SK-N-SH treated with all-trans-retinoic acid at 6 μM for 48 hours (cell line): ENCODE data around the gene TKT.

Experiments
- ATAC-seq: fragments of 200-7000 bp; cut with Tn5 transposase; 3 replicates; pipeline ENCODE4 v1.9.1; 2020; ENCODE audit warnings: mild to moderate bottlenecking, moderate library complexity
- ARNTL ChIP-seq: fragments of 450-650 bp; formaldehyde crosslinking; IDR thresholded peaks from 2 replicates; pipeline ENCODE4 v1.5.0; 2020; ENCODE audit warnings: low read depth, mild to moderate bottlenecking, moderate library complexity, borderline replicate concordance
- BACH2 ChIP-seq: fragments of 250-450 bp; sonication (Bioruptor Pico); IDR thresholded peaks from 2 replicates; pipeline ENCODE4 v1.9.0; 2021; ENCODE audit warnings: mild to moderate bottlenecking, borderline replicate concordance
- CSDC2 ChIP-seq: fragments of 250-450 bp; sonication (Bioruptor Pico); IDR thresholded peaks from 2 replicates; pipeline ENCODE4 v1.5.0; 2020; ENCODE audit warnings: mild to moderate bottlenecking, moderate library complexity
- ESRRG ChIP-seq: fragments of 250-450 bp; sonication (Bioruptor Pico); IDR thresholded peaks from 2 replicates; pipeline ENCODE4 v1.6.1; 2021; ENCODE audit warnings: mild to moderate bottlenecking
- GLIS3 ChIP-seq: fragments of 250-450 bp; sonication (Bioruptor Pico); IDR thresholded peaks from 2 replicates; pipeline ENCODE4 v1.5.0; 2020; ENCODE audit warnings: mild to moderate bottlenecking, moderate library complexity
- ISL1 ChIP-seq: fragments of 250-450 bp; sonication (Bioruptor Pico); IDR thresholded peaks from 2 replicates; pipeline ENCODE4 v2.1.2; 2022; ENCODE audit warnings: mild to moderate bottlenecking, moderate library complexity
- OSR1 ChIP-seq: fragments of 250-450 bp; sonication (Bioruptor Pico); IDR thresholded peaks from 2 replicates; pipeline ENCODE4 v1.8.0; 2022; ENCODE audit warnings: moderate library complexity, mild to moderate bottlenecking, inconsistent platforms
- PPARA ChIP-seq: fragments of 250-450 bp; sonication (Bioruptor Pico); IDR thresholded peaks from 2 replicates; pipeline ENCODE4 v1.5.0; 2020; ENCODE audit warnings: mild to moderate bottlenecking, borderline replicate concordance
- RARB ChIP-seq: fragments of 250-450 bp; sonication (Bioruptor Pico); IDR thresholded peaks from 2 replicates; pipeline ENCODE4 v1.8.0; 2021; ENCODE audit warnings: mild to moderate bottlenecking, moderate library complexity
- SNAI2 ChIP-seq: fragments of 250-450 bp; sonication (Bioruptor Pico); IDR thresholded peaks from 2 replicates; pipeline ENCODE4 v1.5.0; 2020; ENCODE audit warnings: mild to moderate bottlenecking, moderate library complexity
- TCF4 ChIP-seq: fragments of 250-450 bp; sonication (Bioruptor Pico); IDR thresholded peaks from 2 replicates; pipeline ENCODE4 v1.8.0; 2021; ENCODE audit warnings: mild to moderate bottlenecking, moderate library complexity, borderline replicate concordance
- TOX ChIP-seq: fragments of 250-450 bp; sonication (Bioruptor Pico); IDR thresholded peaks from 2 replicates; pipeline ENCODE4 v1.8.0; 2021; ENCODE audit warnings: mild to moderate bottlenecking, moderate library complexity, borderline replicate concordance
- ZC3H10 ChIP-seq: fragments of 250-450 bp; sonication (Bioruptor Pico); IDR thresholded peaks from 2 replicates; pipeline ENCODE4 v1.5.1; 2021; ENCODE audit warnings: mild to moderate bottlenecking, moderate library complexity
- ZFP3 ChIP-seq: fragments of 250-450 bp; sonication (Bioruptor Pico); IDR thresholded peaks from 2 replicates; pipeline ENCODE4 v1.5.0; 2020; ENCODE audit warnings: mild to moderate bottlenecking, moderate library complexity
- ZFP30 ChIP-seq: fragments of 450-650 bp; formaldehyde crosslinking; IDR thresholded peaks from 2 replicates; pipeline ENCODE4 v1.5.0; 2022; ENCODE audit warnings: mild to moderate bottlenecking, moderate library complexity
- ZNF565 ChIP-seq: fragments of 450-650 bp; formaldehyde crosslinking; conservative IDR thresholded peaks from 2 replicates; pipeline ENCODE4 v1.5.0; 2020; ENCODE audit warnings: low read depth, mild to moderate bottlenecking, moderate library complexity
- ZNF70 ChIP-seq: fragments of 450-650 bp; formaldehyde crosslinking; IDR thresholded peaks from 2 replicates; pipeline ENCODE4 v1.5.0; 2020; ENCODE audit warnings: mild to moderate bottlenecking, moderate library complexity
- ZNF8 ChIP-seq: fragments of 450-650 bp; formaldehyde crosslinking; IDR thresholded peaks from 2 replicates; pipeline ENCODE4 v1.5.0; 2020; ENCODE audit warnings: mild to moderate bottlenecking, moderate library complexity
- TF ChIP-seq, protein P1 (sequence below): fragments of 250-450 bp; sonication (Bioruptor Pico); IDR thresholded peaks from 2 replicates; pipeline ENCODE4 v1.8.0; 2021; ENCODE audit warnings: low read depth, mild to moderate bottlenecking, moderate library complexity, borderline replicate concordance
- TF ChIP-seq, protein P2 (sequence below): fragments of 250-450 bp; sonication (Bioruptor Pico); IDR thresholded peaks from 2 replicates; pipeline ENCODE4 v1.5.1; 2020; ENCODE audit warnings: low read depth, mild to moderate bottlenecking, moderate library complexity
- TF ChIP-seq, protein P3 (sequence below): fragments of 250-450 bp; sonication (Bioruptor Pico); IDR thresholded peaks from 2 replicates; pipeline ENCODE4 v1.5.1; 2021; ENCODE audit warnings: mild to moderate bottlenecking, moderate library complexity
- TF ChIP-seq, protein P4 (sequence below): fragments of 250-450 bp; sonication (Bioruptor Pico); IDR thresholded peaks from 2 replicates; pipeline ENCODE4 v1.5.0; 2020; ENCODE audit warnings: mild to moderate bottlenecking, moderate library complexity
- TF ChIP-seq, protein P5 (sequence below): fragments of 250-450 bp; sonication (Bioruptor Pico); IDR thresholded peaks from 2 replicates; pipeline ENCODE4 v1.8.0; 2020; ENCODE audit warnings: mild to moderate bottlenecking, moderate library complexity, borderline replicate concordance

Gene TKT

DNA sequence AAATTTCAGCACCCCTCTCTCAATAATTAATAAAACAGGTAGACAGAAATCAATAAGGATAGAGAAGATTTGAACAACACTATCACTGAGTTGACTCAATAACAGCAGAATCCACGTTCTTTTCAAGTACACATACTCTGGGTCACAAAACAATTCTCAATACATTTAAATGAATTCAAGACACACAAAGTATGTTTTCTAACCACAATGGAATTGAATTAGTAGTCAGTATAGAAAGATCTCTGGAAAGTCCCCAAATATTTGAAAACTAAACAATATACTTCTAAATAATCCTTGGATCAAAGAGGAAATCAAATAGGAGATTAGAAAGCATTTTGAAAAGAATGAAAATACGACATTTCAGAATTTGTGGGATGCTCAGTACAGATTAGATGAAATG lies 40.0 kb downstream of the TKT start:
- TF ChIP-seq SNAI2 (CRISPR knock-in tag) = no peak
- TF ChIP-seq, all 23 proteins: peak for 0
- no peak for ATAC-seq

DNA sequence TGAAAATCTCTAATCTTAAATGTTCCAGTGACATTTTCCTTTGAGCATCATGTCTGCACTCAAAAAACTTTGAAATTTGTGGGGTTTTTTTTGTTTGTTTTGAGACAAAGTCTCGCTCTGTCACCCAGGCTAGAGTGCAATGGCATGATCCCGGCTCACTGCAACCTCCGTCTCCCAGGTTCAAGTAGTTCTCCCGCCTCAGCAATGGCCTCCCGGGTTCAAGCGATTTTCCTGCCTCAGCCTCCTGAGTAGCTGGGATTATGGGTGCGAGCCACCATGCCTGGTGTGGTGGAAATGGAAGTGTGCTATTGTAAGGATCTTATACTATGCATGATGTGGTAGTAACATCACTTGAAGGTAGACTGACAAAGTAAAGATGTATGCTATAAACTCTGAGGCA lies 42.5 kb downstream of the TKT start:
- no peak for ATAC-seq
- TF ChIP-seq, protein P1, sequence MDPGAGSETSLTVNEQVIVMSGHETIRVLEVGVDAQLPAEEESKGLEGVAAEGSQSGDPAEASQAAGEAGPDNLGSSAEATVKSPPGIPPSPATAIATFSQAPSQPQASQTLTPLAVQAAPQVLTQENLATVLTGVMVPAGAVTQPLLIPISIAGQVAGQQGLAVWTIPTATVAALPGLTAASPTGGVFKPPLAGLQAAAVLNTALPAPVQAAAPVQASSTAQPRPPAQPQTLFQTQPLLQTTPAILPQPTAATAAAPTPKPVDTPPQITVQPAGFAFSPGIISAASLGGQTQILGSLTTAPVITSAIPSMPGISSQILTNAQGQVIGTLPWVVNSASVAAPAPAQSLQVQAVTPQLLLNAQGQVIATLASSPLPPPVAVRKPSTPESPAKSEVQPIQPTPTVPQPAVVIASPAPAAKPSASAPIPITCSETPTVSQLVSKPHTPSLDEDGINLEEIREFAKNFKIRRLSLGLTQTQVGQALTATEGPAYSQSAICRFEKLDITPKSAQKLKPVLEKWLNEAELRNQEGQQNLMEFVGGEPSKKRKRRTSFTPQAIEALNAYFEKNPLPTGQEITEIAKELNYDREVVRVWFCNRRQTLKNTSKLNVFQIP (CRISPR knock-in tag) = no peak
- no peak for TF ChIP-seq ZC3H10
- no peak for TF ChIP-seq RARB (CRISPR knock-in tag)
- TF ChIP-seq BACH2 (CRISPR knock-in tag) = no peak
- TF ChIP-seq ZFP30 (CRISPR knock-in tag) = no peak
- no peak for TF ChIP-seq GLIS3 (CRISPR knock-in tag)
- no peak for TF ChIP-seq CSDC2 (CRISPR knock-in tag)
- no peak for TF ChIP-seq SNAI2 (CRISPR knock-in tag)
- TF ChIP-seq OSR1 (CRISPR knock-in tag) = no peak
- no peak for TF ChIP-seq ESRRG (CRISPR knock-in tag)
- no peak for TF ChIP-seq TOX (CRISPR knock-in tag)
- no peak for TF ChIP-seq ZNF8
- TF ChIP-seq ZFP3 (CRISPR knock-in tag) = no peak

DNA sequence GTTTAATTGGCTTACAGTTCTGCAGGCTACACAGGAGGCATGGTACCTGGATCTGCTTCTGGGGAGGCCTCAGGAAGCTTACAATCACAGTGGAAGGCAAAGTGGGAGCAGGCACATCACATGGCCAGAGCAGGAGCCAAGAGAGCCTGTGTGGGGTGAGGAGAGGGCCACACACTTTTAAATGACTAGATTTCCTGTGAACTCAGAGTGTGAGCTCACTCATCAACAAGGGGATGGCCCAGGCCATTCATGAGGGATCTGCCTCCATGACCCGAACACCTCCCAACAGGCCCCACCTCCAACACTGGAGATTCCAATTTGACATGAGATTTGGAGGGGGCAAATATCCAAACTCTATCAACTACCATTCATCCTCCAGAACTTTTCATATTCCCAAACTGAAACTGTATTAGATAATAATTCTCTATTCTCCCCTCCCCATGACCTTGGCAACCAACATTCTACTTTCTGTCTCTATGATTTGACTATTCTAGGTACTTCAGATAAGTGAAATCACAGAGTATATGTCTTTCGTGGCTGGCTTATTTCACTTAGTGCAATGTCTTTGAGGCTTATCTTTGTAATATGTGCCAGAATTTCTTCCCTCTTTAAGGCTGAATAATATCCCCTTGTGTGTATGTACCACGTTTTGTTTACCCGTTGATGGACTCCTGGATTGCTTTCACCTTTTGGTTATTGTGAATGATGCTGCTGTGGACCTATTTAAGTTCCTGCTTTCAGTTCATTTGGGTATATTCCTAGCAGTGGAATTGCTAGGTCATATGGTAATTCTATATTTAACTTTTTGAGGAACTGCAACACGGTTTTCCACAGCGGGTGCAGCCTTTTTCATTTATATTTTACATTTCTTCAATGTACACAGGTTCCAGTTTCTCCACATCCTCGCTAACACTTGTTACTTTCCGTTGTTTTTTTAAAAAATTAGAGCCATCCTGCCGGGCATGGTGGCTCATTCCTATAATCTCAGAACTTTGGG lies 43.8 kb downstream of the TKT start:
- TF ChIP-seq CSDC2 (CRISPR knock-in tag) (no peak), ZC3H10 (no peak), PPARA (CRISPR knock-in tag) (no peak)
- ATAC-seq = no peak

DNA sequence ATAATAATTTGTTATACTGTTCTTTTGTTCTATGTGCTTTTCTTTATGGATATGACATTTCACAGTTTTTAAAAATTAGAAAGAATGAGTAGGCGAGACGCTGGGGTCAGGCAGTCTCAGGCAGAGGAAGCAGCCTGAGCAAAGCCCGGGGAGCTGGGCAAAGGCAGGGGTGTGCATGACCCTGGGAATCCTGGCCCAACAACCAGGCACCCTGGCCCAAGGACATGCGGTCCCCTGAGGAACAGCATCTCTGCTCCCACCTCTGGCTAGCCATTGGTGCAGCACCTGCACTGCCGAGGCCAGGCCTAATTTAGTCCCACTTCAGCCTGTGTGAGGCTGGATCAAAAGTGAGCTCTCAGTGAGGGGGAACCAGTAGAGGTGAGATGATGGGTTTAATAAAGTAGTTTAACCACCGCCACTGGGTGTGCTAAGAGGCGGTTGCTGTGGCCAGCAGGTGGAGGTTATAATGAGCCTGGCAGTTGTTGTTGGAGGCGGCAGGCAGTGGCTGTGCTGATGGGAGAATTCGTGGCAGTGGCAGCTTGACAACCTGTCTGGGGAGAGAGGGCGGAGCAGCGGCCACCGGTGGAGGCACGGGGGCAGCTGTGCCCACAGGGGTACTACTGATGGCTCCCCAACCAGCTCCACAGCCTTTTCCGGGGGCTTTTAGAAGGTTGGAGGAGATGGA lies 53.3 kb downstream of the TKT start:
- TF ChIP-seq ZNF8 (no peak), SNAI2 (CRISPR knock-in tag) (no peak), OSR1 (CRISPR knock-in tag) (no peak), ZFP3 (CRISPR knock-in tag) (no peak), TOX (CRISPR knock-in tag) (no peak), ARNTL (CRISPR knock-in tag) (no peak), ESRRG (CRISPR knock-in tag) (no peak), PPARA (CRISPR knock-in tag) (no peak), TCF4 (no peak), BACH2 (CRISPR knock-in tag) (no peak), ISL1 (CRISPR knock-in tag) (no peak), ZC3H10 (no peak), ZNF70 (no peak), ZNF565 (CRISPR knock-in tag) (no peak), ZFP30 (CRISPR knock-in tag) (no peak)
- TF ChIP-seq, protein P2, sequence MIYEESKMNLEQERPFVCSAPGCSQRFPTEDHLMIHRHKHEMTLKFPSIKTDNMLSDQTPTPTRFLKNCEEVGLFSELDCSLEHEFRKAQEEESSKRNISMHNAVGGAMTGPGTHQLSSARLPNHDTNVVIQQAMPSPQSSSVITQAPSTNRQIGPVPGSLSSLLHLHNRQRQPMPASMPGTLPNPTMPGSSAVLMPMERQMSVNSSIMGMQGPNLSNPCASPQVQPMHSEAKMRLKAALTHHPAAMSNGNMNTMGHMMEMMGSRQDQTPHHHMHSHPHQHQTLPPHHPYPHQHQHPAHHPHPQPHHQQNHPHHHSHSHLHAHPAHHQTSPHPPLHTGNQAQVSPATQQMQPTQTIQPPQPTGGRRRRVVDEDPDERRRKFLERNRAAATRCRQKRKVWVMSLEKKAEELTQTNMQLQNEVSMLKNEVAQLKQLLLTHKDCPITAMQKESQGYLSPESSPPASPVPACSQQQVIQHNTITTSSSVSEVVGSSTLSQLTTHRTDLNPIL (CRISPR knock-in tag) = no peak
- TF ChIP-seq, protein P3, sequence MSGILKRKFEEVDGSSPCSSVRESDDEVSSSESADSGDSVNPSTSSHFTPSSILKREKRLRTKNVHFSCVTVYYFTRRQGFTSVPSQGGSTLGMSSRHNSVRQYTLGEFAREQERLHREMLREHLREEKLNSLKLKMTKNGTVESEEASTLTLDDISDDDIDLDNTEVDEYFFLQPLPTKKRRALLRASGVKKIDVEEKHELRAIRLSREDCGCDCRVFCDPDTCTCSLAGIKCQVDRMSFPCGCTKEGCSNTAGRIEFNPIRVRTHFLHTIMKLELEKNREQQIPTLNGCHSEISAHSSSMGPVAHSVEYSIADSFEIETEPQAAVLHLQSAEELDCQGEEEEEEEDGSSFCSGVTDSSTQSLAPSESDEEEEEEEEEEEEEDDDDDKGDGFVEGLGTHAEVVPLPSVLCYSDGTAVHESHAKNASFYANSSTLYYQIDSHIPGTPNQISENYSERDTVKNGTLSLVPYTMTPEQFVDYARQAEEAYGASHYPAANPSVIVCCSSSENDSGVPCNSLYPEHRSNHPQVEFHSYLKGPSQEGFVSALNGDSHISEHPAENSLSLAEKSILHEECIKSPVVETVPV = no peak
- TF ChIP-seq, protein P4, sequence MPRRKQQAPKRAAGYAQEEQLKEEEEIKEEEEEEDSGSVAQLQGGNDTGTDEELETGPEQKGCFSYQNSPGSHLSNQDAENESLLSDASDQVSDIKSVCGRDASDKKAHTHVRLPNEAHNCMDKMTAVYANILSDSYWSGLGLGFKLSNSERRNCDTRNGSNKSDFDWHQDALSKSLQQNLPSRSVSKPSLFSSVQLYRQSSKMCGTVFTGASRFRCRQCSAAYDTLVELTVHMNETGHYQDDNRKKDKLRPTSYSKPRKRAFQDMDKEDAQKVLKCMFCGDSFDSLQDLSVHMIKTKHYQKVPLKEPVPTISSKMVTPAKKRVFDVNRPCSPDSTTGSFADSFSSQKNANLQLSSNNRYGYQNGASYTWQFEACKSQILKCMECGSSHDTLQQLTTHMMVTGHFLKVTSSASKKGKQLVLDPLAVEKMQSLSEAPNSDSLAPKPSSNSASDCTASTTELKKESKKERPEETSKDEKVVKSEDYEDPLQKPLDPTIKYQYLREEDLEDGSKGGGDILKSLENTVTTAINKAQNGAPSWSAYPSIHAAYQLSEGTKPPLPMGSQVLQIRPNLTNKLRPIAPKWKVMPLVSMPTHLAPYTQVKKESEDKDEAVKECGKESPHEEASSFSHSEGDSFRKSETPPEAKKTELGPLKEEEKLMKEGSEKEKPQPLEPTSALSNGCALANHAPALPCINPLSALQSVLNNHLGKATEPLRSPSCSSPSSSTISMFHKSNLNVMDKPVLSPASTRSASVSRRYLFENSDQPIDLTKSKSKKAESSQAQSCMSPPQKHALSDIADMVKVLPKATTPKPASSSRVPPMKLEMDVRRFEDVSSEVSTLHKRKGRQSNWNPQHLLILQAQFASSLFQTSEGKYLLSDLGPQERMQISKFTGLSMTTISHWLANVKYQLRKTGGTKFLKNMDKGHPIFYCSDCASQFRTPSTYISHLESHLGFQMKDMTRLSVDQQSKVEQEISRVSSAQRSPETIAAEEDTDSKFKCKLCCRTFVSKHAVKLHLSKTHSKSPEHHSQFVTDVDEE = no peak
- TF ChIP-seq, protein P5, sequence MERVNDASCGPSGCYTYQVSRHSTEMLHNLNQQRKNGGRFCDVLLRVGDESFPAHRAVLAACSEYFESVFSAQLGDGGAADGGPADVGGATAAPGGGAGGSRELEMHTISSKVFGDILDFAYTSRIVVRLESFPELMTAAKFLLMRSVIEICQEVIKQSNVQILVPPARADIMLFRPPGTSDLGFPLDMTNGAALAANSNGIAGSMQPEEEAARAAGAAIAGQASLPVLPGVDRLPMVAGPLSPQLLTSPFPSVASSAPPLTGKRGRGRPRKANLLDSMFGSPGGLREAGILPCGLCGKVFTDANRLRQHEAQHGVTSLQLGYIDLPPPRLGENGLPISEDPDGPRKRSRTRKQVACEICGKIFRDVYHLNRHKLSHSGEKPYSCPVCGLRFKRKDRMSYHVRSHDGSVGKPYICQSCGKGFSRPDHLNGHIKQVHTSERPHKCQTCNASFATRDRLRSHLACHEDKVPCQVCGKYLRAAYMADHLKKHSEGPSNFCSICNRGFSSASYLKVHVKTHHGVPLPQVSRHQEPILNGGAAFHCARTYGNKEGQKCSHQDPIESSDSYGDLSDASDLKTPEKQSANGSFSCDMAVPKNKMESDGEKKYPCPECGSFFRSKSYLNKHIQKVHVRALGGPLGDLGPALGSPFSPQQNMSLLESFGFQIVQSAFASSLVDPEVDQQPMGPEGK (CRISPR knock-in tag) = no peak
- TF ChIP-seq, protein P1 (CRISPR knock-in tag) = no peak
- ATAC-seq = no peak
